GM18502 (cell line): ENCODE results near the gene KCNQ1.

ENCODE experiments used
- ATAC-seq: cut with Tn5 transposase; IDR thresholded peaks from one replicate; pipeline ENCODE4 v1.9.1; 2021; ENCODE audit warnings: mild to moderate bottlenecking; ENCODE audit not compliant: unreplicated experiment, poor library complexity

Gene KCNQ1

GRCh38 chr11:2667940-2668339 lies 223.1 kb downstream of the KCNQ1 start:
- no peak for ATAC-seq

DNA sequence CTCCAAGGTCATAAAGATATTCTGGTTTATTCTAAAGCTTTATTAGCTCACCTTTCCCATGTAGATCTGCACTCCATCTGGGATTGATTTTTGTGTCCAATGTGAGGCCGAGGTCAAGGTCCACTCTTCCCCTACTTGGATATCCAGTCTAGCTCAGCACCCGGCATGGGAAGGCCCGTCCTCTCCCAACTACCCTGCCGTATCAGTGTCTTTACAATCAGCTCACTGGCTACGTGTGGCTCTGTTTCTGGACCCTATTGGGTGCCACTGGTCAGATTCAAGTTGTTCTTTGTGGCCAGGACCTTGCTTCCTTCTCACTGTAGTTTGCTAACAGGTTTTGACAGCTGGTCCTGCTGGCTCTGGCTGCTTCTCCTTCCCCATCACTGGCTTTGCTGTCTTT lies 224.1 kb downstream of the KCNQ1 start:
- no peak for ATAC-seq

DNA sequence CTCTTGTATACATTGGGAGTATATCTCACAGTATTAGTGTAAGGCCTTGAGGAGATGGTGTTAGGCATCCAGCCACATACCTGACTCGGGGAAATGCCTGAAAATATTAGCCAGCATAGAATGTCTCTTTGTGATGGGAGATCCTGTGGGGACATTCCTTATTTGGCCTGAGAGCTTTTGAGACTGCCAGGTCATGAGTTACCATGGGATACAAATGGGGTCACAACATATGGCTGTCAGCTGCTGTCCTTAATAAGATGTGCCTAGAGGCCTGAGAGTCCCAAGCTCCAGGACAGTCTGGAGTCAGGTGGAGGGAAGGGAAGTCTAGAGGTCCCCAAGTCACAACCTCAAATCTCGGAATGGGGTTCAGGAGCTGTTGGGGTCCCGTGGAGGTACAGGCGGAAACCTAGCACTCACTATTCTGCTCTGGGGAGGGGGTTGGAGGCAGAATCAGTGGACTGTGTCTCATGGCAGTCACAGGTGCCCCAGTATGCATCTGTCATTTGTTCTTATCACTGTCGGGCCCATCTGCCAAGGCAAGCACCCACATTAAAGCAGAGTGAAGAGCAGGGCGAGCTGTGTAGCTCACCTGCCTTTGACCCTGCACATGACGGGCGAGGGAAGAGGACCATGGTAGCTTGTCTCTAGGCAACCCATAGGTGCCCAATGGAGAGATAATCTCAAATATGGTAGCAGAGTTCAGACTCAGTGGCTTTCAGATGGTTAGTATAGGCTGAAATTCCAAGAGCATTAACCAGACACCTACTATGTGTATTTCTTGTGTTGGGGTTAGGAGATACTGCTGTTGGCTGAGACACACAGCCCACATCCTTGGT lies 225.0 kb downstream of the KCNQ1 start:
- ATAC-seq, result no peak

GRCh38 chr11:2670541-2671100 lies 225.8 kb downstream of the KCNQ1 start:
- ATAC-seq, result no peak

GRCh38 chr11:2671748-2672147 lies 226.9 kb downstream of the KCNQ1 start:
- ATAC-seq, result no peak

DNA sequence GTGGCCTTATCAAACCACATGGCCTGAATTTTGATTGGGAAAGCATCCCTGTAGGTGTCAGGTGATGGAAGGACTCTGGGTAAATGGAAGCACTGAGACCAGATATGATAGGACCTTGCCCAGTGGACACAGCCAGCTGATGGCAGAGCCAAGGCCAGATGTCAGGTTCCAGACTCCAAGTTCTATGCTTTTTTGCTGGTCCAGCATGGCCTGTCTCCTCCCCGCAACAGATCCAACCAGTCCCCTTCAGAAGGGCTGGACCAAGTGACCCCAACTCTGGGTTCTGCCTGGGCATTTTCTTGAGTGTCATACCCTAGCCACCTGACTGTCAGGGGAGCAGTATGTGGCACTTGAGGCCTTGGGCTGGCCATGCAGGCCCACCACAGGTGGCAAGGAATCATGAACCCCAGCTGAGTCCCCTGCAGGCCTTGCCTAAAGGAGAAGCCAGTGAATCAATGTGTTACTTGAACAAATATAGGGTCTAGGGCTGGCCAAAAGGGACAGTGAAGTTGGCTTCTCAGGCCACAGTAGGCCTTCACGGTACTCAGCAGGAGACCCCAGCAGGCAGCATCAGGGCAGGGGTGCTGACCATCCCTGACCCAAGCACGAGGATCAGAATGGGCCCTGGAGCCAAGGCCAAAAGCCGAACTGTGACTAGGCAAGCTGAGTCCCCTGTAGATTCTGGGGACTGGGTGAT lies 227.9 kb downstream of the KCNQ1 start:
- no peak for ATAC-seq

DNA sequence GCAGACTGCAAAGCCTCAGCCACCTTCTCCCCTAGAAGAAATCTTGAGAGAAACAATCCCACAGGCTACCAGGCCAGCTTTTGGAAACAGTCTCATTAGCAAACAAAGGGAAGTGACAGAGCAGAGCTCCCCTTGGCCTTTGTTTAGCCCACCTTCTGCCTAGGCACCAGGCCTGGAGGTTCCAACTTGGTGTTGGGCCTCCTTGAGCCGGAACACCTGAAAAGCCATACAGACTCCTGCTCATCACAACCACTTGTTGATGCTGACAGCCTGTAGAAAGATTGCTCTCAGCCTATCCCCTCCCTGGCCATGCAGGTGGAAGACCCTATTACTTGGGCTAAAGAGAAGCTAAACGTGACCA lies 228.4 kb downstream of the KCNQ1 start:
- no peak for ATAC-seq

DNA sequence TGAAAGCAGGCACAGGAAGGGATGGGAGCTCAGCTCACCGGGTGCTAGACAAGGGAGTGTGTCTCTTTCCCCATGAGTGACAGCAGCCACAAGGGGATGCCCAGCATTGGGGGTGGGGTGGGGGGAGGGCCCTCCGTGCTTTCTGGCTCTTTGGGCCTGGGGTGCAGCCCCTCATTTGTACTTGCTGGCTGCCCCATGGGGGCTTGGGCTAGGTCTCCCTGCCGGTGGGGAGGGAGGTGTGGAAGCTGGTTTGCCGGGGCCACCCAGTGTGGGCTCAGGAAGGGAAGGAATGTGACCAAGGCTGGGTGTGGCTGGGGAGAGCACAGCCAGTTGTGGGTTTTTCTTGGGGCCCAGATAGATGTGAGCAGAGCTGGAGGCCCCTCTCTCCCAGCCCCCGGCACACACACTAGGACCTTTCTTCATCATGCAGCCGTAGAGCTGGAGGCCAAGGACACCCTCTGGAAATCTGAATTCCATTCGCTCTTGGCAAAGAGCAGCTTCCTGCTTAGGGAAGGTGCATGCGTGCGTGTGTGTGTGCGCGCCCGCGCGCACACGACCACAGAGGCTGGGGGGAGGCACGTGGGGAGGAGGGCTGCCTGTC lies 229.2 kb downstream of the KCNQ1 start:
- ATAC-seq, result no peak

DNA sequence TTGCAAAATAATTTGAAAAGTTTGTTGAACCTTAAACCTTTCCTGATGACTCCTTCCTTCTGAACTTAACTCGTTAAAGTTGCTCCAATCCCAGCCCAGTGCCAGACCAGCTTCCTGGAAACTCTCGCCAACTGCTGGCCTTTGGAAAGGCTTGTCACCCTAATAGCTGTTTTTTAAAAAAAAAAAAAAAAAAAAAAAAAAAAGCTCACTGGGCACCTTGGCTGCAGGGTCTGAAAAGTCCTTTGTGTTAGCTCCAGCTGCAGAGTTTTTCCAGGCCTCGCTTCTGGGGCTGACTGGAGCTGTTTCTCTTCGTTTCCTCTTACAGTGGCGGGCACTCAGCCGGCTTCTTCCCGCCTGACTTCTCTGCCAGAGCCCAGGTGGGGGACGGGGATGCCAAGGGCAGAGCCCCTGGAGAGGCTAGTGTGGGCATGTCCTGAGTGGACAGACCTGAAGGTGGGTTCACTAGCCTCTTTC lies 229.9 kb downstream of the KCNQ1 start:
- no peak for ATAC-seq

DNA sequence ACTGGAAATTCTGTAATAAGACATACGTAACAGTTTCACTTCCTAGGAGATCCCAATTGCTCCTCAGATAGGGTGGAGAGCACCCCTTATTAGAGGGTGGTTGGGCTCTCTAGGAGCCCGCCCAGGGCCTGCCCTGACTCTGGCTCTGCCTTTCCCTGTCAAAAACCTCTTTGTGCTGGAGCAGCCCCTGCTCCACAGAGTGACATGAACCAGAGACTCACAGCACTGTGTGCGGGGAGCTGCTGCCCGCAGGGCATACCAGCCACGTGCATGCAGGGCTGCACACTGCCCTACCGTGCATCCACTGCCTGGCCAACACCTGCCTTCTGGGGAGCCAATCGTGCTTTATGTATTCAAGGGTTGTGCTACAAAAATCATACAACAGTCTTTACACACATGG lies 230.7 kb downstream of the KCNQ1 start:
- ATAC-seq, result no peak

DNA sequence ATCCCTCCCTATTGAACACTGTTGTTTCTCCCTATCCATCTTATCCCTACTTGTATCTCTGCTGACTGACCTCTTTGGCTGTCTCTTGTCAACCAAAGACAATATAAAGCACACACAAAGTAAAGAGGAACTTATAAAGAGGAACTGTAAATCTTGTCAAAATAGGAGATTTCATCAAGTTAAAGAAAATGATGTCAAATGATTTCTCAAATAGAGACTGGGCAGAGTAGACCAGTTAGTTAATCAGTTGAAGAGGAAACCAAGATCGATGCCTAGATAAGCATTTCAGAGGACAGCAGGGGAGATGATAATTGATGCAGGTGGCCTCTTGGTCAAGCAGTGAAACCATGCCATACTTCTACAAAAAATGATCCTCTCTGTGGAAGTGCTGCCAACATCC lies 232.3 kb downstream of the KCNQ1 start:
- no peak for ATAC-seq

DNA sequence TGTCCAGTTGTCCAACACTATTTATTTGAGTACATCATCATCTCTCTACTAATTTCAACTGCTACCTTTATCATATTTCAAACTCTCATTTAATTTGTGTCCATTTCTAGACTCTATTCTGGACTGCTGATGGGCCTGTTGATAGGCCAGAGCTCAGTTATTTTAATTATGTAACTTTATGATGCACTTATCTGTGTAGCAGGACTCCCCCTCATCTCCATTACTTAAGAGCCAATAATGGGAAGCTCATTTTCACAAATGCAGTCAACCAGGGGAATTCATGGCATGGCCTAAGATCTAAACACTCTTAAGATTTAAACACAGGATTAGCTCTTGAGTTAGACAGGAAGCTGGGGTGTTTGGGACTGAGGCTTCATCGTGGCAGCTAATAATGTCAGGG lies 233.6 kb downstream of the KCNQ1 start:
- no peak for ATAC-seq

DNA sequence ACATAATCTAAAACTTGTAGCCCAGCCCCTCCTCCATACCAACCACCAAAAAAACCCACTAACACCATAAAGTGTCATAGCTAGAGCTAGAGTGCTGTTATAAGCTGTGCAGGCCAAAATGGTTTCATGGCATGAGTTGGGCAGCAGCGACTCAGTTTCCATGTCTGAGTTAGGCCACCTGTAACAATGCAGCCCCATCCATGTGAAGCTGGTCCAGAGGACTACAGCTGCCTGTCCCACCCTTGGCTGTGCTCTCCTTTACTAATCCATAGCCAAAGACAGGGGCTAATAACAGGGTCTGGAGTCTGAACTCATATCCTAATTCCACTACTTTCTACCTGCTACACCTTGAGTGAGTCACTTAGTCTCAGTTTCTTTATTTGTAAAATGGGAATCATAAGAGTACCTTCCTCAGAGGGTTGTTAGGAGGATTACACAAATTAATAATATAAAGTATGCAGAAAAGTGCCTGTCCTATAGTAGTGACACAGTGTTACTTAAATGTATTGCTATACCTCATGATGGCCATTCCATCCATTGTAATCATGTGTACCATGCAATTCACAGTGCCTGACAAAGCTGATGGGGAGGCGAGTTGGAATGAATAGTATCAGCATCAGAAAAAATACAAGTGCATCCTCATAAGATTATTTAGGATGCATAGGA lies 234.3 kb downstream of the KCNQ1 start:
- no peak for ATAC-seq

DNA sequence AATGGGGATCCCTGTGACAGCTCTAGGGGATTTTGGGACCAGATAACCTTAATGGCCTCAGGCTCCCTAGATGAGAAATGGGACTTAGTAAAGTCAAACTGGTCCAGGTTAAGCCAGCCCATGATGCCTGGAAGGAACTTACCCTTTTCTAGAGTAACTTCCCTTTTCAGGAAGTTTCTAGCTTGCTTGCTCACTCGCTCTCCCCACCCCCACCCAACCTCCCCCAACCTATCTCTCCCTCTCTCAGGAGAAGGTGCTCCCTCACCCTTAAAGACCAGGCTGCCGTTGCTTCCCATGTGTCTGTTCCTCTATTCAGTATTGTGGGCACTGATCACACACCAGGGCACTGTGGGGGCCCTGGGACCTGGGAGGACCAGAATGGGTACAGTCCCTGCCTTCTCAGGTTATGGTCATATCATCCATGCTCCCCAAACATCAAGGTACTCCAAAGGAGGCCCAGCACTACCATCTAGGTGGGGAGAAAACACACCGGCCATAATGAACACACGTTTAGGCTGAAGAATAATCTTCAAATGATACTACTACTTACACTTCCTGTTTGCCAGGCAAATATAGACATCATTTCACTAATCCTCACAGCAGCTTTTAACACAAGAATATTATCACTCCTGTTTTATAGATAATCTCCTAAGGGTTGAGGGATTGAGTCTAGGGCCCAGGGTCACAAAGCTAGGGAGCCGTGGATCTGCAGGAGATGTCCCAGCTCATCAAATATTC lies 236.8 kb downstream of the KCNQ1 start:
- no peak for ATAC-seq

DNA sequence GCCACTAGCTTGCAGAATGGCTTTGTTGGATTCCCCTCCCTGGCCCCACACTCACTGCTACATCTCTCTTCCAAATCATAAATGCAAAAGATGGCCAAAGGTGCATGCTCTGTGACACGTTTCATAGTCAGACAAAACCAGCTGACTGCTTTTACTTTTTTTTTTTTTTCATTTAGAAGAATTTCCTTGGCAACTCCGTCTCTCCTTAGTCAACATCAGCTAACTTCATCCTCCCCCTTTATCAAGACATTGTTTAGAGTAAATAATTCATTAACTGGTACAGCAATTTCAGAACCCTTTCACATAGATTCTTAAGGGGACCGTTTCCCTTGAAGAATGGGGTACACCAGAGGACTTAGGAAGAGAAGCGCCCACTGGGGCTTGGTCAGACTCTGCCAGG lies 239.0 kb downstream of the KCNQ1 start:
- ATAC-seq, result no peak

DNA sequence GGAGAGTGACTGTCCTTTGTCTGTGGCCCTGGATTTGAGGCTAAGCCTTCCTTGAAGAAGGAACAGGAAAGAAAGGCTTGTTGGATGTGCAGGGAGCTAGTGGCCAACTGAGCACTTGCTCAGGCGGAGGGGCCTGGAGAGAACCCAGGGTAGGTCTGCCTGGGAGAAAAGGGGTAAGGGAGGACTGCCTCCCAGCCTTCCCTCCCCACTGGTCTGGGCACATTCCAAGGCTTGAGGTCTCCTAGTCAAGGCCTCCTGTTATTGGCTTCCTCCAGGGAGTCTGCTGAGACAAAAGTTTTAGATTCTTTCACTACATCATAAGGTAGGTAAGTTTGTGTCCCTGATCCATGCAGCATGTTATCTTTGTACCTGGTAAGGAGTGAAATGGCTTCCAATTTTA lies 239.8 kb downstream of the KCNQ1 start:
- ATAC-seq, result no peak

- no peak for ATAC-seq
Observed at GRCh38 chr11:2685051-2685450, 240.2 kb downstream of the KCNQ1 start.

GRCh38 chr11:2685566-2686359 lies 241.0 kb downstream of the KCNQ1 start:
- ATAC-seq, result no peak
